Sigmoid colon (tissue), 7 donors: ENCODE data around the gene YY2. TPM values are rescaled to one million over a fixed set of nuclear protein-coding genes. Genes with fewer than 3 reads are reported as not detected.
"Not testable (repeated sequence)": the region's sequence is repeated elsewhere in the genome, so short reads cannot be mapped to it uniquely, and the experiment has no call there.

Experiments
- DNase-seq: peaks from one replicate; pipeline ENCODE4 v3.0.0-alpha.2; 2019
- H3K27ac ChIP-seq, 4 donors: fragments of 200-600 bp; sonication (generic); one replicate each; pipeline ENCODE4 v1.5.1; 2016 to 2019; ENCODE audit warnings: mild to moderate bottlenecking in 1 of 4
- H3K27me3 ChIP-seq, 3 donors: fragments of 200-600 bp; sonication (generic); one replicate each; pipeline ENCODE4 v1.5.1; 2019; ENCODE audit warnings: mild to moderate bottlenecking in 1 of 3
- H3K36me3 ChIP-seq, 4 donors: fragments of 200-600 bp; sonication (generic); one replicate each; pipeline ENCODE4 v1.5.1; 2016 to 2019
- H3K4me1 ChIP-seq, 4 donors: fragments of 200-600 bp; sonication (generic); one replicate each; pipeline ENCODE4 v1.5.1; 2017 to 2019
- H3K4me3 ChIP-seq, 4 donors: fragments of 200-600 bp; sonication (generic); one replicate each; pipeline ENCODE4 v1.5.1; 2017 to 2019; ENCODE audit warnings: mild to moderate bottlenecking in 2 of 4, moderate library complexity in 1 of 4
- H3K9me3 ChIP-seq, 4 donors: fragments of 200-600 bp in 3 of 4; sonication (generic) in 3 of 4; one replicate each; pipeline versions ENCODE4 v1.5.1 to v1.6.1; 2013 to 2019
- CTCF ChIP-seq, 4 experiments: fragments of 450-650 bp in 3 of 4; fragments of 200-600 bp in 1 of 4; IDR thresholded peaks; one replicate each; pipeline ENCODE4 v1.5.1; 2016 to 2019; ENCODE audit warnings: antibody characterized with exemption in 4 of 4, mild to moderate bottlenecking in 3 of 4, moderate library complexity in 2 of 4
- EP300 ChIP-seq, 4 donors: sonication (generic); formaldehyde crosslinking; IDR thresholded peaks; one replicate each; pipeline ENCODE4 v1.6.1; 2017; ENCODE audit warnings: antibody characterized with exemption in 4 of 4
- POLR2A ChIP-seq, 2 donors: fragments of 450-650 bp; IDR thresholded peaks; one replicate each; pipeline ENCODE4 v1.6.1; 2016; ENCODE audit warnings: antibody characterized with exemption in 2 of 2, mild to moderate bottlenecking in 2 of 2, moderate library complexity in 2 of 2
- POLR2AphosphoS5 ChIP-seq, 4 donors: sonication (generic); formaldehyde crosslinking; IDR thresholded peaks; one replicate each; pipeline ENCODE4 v1.6.1; 2017; ENCODE audit warnings: antibody characterized with exemption in 4 of 4
- WGBS, 2 donors: extraction: QIAGEN DNeasy Blood & Tissue Kit; methylation state at CpG; one replicate each; pipeline ENCODE4 v1.1.7; 2013; 5-methylcytosine and 5-hydroxymethylcytosine counted together
- intact Hi-C: fragments of 100-400 bp; cut with DNase I; formaldehyde crosslinking; loops from one replicate; pipeline ENCODE4 v1.15.1; 2023
- polyA plus RNA-seq, 3 donors: library from polyadenylated mRNA; stranded (reverse); fragments of 200-250 nt; gene quantifications; one replicate each; pipeline ENCODE4 v1.2.3, GENCODE V29; 2013
- total RNA-seq, 4 donors: library from RNA; depleted of rRNA; stranded (reverse); fragments of >200 nt; gene quantifications; one replicate each; pipeline ENCODE4 v1.1.0, GENCODE V29; 2016
- donor health status: healthy with polysubstance abuse.
- donor health status: Bipolar disorder and iron deficiency.
- donor health status: healthy.

Gene YY2
- total and polyA plus RNA-seq, 7 donors, result 0.77 to 4.2 (median 2.3) TPM; not detected in 2

GRCh38 chrX:21865436-21865835 is 9.6 kb downstream of the YY2 start:
- intact Hi-C loops, result no loop called here
- no peak for DNase-seq
- H3K9me3 ChIP-seq, result no peaks in the 10 kb centered on the region
- H3K36me3 ChIP-seq, result no peaks in the 10 kb centered on the region
- TF ChIP-seq POLR2A (IDR thresholded peaks at IDR 0.05), result no peak
- TF ChIP-seq EP300 (IDR thresholded peaks at IDR 0.05), result no peak
- no peak for TF ChIP-seq POLR2AphosphoS5 (IDR thresholded peaks at IDR 0.05)
- TF ChIP-seq CTCF (IDR thresholded peaks at IDR 0.05), result no peak
- no peaks in the 10 kb centered on the region for H3K27me3 ChIP-seq
- peak overlapping the region in 1 of 4 donors; percentile 4 for H3K27ac ChIP-seq
- no peaks in the 10 kb centered on the region for H3K4me1 ChIP-seq
- no peak overlapping the region for H3K4me3 ChIP-seq

GRCh38 chrX:21870494-21870893 is 14.7 kb downstream of the YY2 start:
- intact Hi-C loops, result no loop called here
- no peaks in the 10 kb centered on the region for H3K36me3 ChIP-seq
- 88 to 95% methylated on average over 1 of the region's 1 CpG for WGBS, 2 donors
- H3K27me3 ChIP-seq, result no peaks in the 10 kb centered on the region
- H3K9me3 ChIP-seq, result no peaks in the 10 kb centered on the region
- no peak for DNase-seq
- H3K4me3 ChIP-seq, result no peak overlapping the region
- H3K4me1 ChIP-seq, result peaks cover 0 to 3% (median 0%) of the 10 kb centered on the region in 4 donors
- no peak overlapping the region for H3K27ac ChIP-seq
- no peak for TF ChIP-seq EP300 (IDR thresholded peaks at IDR 0.05)
- no peak for TF ChIP-seq POLR2A (IDR thresholded peaks at IDR 0.05)
- no peak for TF ChIP-seq CTCF (IDR thresholded peaks at IDR 0.05)
- no peak for TF ChIP-seq POLR2AphosphoS5 (IDR thresholded peaks at IDR 0.05)

GRCh38 chrX:21873063-21873775 is 17.4 kb downstream of the YY2 start:
- DNase-seq, result no peak
- Histone ChIP-seq H3K4me3 (no peak overlapping the region), H3K27ac (peak overlapping the region in 3 of 4 donors; percentile 50 to 54 (median 52)), H3K9me3 (no peaks in the 10 kb centered on the region), H3K27me3 (no peaks in the 10 kb centered on the region), H3K36me3 (no peaks in the 10 kb centered on the region), H3K4me1 (peaks cover 0 to 3% (median 0%) of the 10 kb centered on the region in 4 donors)
- intact Hi-C loops, result no loop called here
- TF ChIP-seq CTCF (IDR thresholded peaks at IDR 0.05), result no peak
- no peak for TF ChIP-seq POLR2A (IDR thresholded peaks at IDR 0.05)
- TF ChIP-seq POLR2AphosphoS5 (IDR thresholded peaks at IDR 0.05), result no peak
- TF ChIP-seq EP300 (IDR thresholded peaks at IDR 0.05), result no peak
- WGBS, 2 donors, result 76 to 79% methylated on average over 4 of the region's 4 CpGs

- WGBS, 2 donors, result 48 to 69% methylated on average over 3 of the region's 3 CpGs
- H3K9me3 ChIP-seq, H3K27ac ChIP-seq, H3K27me3 ChIP-seq, H3K36me3 ChIP-seq, DNase-seq, H3K4me3 ChIP-seq, H3K4me1 ChIP-seq, intact Hi-C loops: not testable (repeated sequence)
Observed at GRCh38 chrX:21874182-21874581, 18.4 kb downstream of the YY2 start.

GRCh38 chrX:21875013-21875412 is 19.2 kb downstream of the YY2 start:
- intact Hi-C loops, result no loop called here
- Histone ChIP-seq H3K36me3 (no peaks in the 10 kb centered on the region), H3K4me3 (no peak overlapping the region), H3K4me1 (peaks cover 0 to 3% (median 0%) of the 10 kb centered on the region in 4 donors), H3K27me3 (no peaks in the 10 kb centered on the region), H3K27ac (no peak overlapping the region), H3K9me3 (no peaks in the 10 kb centered on the region)
- no peak for DNase-seq
- TF ChIP-seq POLR2A (IDR thresholded peaks at IDR 0.05), result no peak
- no peak for TF ChIP-seq EP300 (IDR thresholded peaks at IDR 0.05)
- 88 to 89% methylated on average over 1 of the region's 1 CpG for WGBS, 2 donors
